ENCODE results near the gene TNFAIP3. TPM values are rescaled to one million over a fixed set of nuclear protein-coding genes. Genes with fewer than 3 reads are reported as not detected.
A peak's percentile ranks its signal among the peaks of the same experiment; 100 is the strongest.

Gene TNFAIP3
- 10 to 100 TPM; 35.3 to 76.4 (median 52.2) TPM for total RNA-seq

GRCh38 chr6:137866914-137867684 is at the start of gene TNFAIP3:
Gene TNFAIP3, plus strand, starts transcription at chr6:137867259. Its CDS starts 3,969 bp downstream, at chr6:137871228.
- peak within 1 kb of the TSS; percentile 93 to 99 (median 98) for H3K27ac ChIP-seq
- DNase-seq, result peak; percentile 96 to 98
- TF ChIP-seq CTCF (IDR thresholded peaks at IDR 0.05), result peak; percentile 96 to 98 (median 98)
- TF ChIP-seq EP300 (IDR thresholded peaks at IDR 0.05), result peak in 3 of 4 donors; percentile 81 to 84 (median 82)
- peak; percentile 67 to 99 for TF ChIP-seq POLR2AphosphoS5 (IDR thresholded peaks at IDR 0.05)
- peak; percentile 58 to 97 (median 94) for TF ChIP-seq POLR2A (IDR thresholded peaks at IDR 0.05)
- peak; percentile 95 to 97 for ATAC-seq (ENCODE audit: low FRiP score in 2 of 2)
- H3K36me3 ChIP-seq, result peaks cover 0 to 2% (median 0%) of the 10 kb centered on the region in 4 donors
- no peaks in the 10 kb centered on the region for H3K9me3 ChIP-seq
- H3K4me1 ChIP-seq, result peaks cover 21 to 45% (median 36%) of the 10 kb centered on the region in 4 donors
- H3K27me3 ChIP-seq, result no peaks in the 10 kb centered on the region
- H3K4me3 ChIP-seq, result peak within 1 kb of the TSS; percentile 62 to 80 (median 75)
- WGBS, 2 donors, result 0 to 1% methylated on average over 28 to 47 of the region's 87 CpGs

GRCh38 chr6:137818440-137818839 is 48.6 kb upstream of the TNFAIP3 start:
- Histone ChIP-seq H3K4me3 (no peak overlapping the region), H3K27ac (no peak overlapping the region), H3K36me3 (no peaks in the 10 kb centered on the region), H3K9me3 (no peaks in the 10 kb centered on the region), H3K27me3 (no peaks in the 10 kb centered on the region), H3K4me1 (peaks cover 0 to 17% (median 8%) of the 10 kb centered on the region in 4 donors)
- DNase-seq (no peak), ATAC-seq (ENCODE audit: low FRiP score in 2 of 2) (no peak)
- WGBS, 2 donors, result 90 to 98% methylated on average over 3 of the region's 3 CpGs
- TF ChIP-seq POLR2A (IDR thresholded peaks at IDR 0.05) (no peak), POLR2AphosphoS5 (IDR thresholded peaks at IDR 0.05) (no peak), CTCF (IDR thresholded peaks at IDR 0.05) (no peak), EP300 (IDR thresholded peaks at IDR 0.05) (no peak)

GRCh38 chr6:137819740-137820139 is 47.3 kb upstream of the TNFAIP3 start:
- ATAC-seq (ENCODE audit: low FRiP score in 2 of 2), result no peak
- Histone ChIP-seq H3K9me3 (no peaks in the 10 kb centered on the region), H3K27ac (peak overlapping the region in 1 of 4 donors; percentile 30), H3K4me1 (peaks cover 0 to 25% (median 13%) of the 10 kb centered on the region in 4 donors), H3K4me3 (no peak overlapping the region), H3K36me3 (no peaks in the 10 kb centered on the region), H3K27me3 (no peaks in the 10 kb centered on the region)
- TF ChIP-seq POLR2AphosphoS5 (IDR thresholded peaks at IDR 0.05) (no peak), POLR2A (IDR thresholded peaks at IDR 0.05) (no peak), EP300 (IDR thresholded peaks at IDR 0.05) (no peak)
- no peak for DNase-seq
- 23 to 36% methylated on average over 2 of the region's 2 CpGs for WGBS, 2 donors

- ATAC-seq (ENCODE audit: low FRiP score in 2 of 2) (no peak), DNase-seq (no peak)
- Histone ChIP-seq H3K27me3 (no peaks in the 10 kb centered on the region), H3K36me3 (no peaks in the 10 kb centered on the region), H3K27ac (no peak overlapping the region), H3K4me1 (peaks cover 0 to 25% (median 13%) of the 10 kb centered on the region in 4 donors), H3K4me3 (no peak overlapping the region), H3K9me3 (no peaks in the 10 kb centered on the region)
- no peak for TF ChIP-seq CTCF (IDR thresholded peaks at IDR 0.05)
- no peak for TF ChIP-seq POLR2A (IDR thresholded peaks at IDR 0.05)
- TF ChIP-seq POLR2AphosphoS5 (IDR thresholded peaks at IDR 0.05), result no peak
- TF ChIP-seq EP300 (IDR thresholded peaks at IDR 0.05), result no peak
- WGBS, 2 donors, result 76 to 89% methylated on average over 2 of the region's 2 CpGs
Measured at GRCh38 chr6:137820425-137820824, 46.6 kb upstream of the TNFAIP3 start.

- H3K36me3 ChIP-seq, result no peaks in the 10 kb centered on the region
- no peak for DNase-seq
- no peak overlapping the region for H3K27ac ChIP-seq
- H3K27me3 ChIP-seq, result no peaks in the 10 kb centered on the region
- WGBS, 2 donors, result 65 to 66% methylated on average over 1 of the region's 1 CpG
- H3K9me3 ChIP-seq, result no peaks in the 10 kb centered on the region
- peaks cover 0 to 25% (median 12%) of the 10 kb centered on the region in 4 donors for H3K4me1 ChIP-seq
- peak in 1 of 2 donors; percentile 35 for ATAC-seq (ENCODE audit: low FRiP score in 2 of 2)
- H3K4me3 ChIP-seq, result no peak overlapping the region
- no peak for TF ChIP-seq CTCF (IDR thresholded peaks at IDR 0.05)
- no peak for TF ChIP-seq POLR2A (IDR thresholded peaks at IDR 0.05)
- no peak for TF ChIP-seq POLR2AphosphoS5 (IDR thresholded peaks at IDR 0.05)
- no peak for TF ChIP-seq EP300 (IDR thresholded peaks at IDR 0.05)
Measured at GRCh38 chr6:137820952-137821351, 46.1 kb upstream of the TNFAIP3 start.
